ENCODE measurements around the gene SH3TC1.

Gene SH3TC1

GRCh38 chr4:8268901-8269534 is 69.9 kb downstream of the SH3TC1 start:
- no peak for DNase-seq (ENCODE audit: low read depth)
- TF ChIP-seq CTCF (IDR thresholded peaks at IDR 0.05; ENCODE audit: insufficient read depth, low read depth, low read length, missing control alignments) = no peak
- H3K4me3 ChIP-seq (ENCODE audit: low read length) = no peak overlapping the region

GRCh38 chr4:8269535-8270417 is 70.7 kb downstream of the SH3TC1 start, which contains the start of gene HTRA3:
TSS of gene HTRA3 (plus strand) at chr4:8269754. CDS start at chr4:8269969, 215 bp downstream.
- no peak within 1 kb of the TSS for H3K4me3 ChIP-seq (ENCODE audit: low read length)
- no peak for TF ChIP-seq CTCF (IDR thresholded peaks at IDR 0.05; ENCODE audit: insufficient read depth, low read depth, low read length, missing control alignments)
- peak; percentile 6 for DNase-seq (ENCODE audit: low read depth)

GRCh38 chr4:8270418-8270771 is 71.3 kb downstream of the SH3TC1 start:
- TF ChIP-seq CTCF (IDR thresholded peaks at IDR 0.05; ENCODE audit: insufficient read depth, low read depth, low read length, missing control alignments) = no peak
- DNase-seq (ENCODE audit: low read depth) = no peak
- H3K4me3 ChIP-seq (ENCODE audit: low read length) = no peak overlapping the region

DNA sequence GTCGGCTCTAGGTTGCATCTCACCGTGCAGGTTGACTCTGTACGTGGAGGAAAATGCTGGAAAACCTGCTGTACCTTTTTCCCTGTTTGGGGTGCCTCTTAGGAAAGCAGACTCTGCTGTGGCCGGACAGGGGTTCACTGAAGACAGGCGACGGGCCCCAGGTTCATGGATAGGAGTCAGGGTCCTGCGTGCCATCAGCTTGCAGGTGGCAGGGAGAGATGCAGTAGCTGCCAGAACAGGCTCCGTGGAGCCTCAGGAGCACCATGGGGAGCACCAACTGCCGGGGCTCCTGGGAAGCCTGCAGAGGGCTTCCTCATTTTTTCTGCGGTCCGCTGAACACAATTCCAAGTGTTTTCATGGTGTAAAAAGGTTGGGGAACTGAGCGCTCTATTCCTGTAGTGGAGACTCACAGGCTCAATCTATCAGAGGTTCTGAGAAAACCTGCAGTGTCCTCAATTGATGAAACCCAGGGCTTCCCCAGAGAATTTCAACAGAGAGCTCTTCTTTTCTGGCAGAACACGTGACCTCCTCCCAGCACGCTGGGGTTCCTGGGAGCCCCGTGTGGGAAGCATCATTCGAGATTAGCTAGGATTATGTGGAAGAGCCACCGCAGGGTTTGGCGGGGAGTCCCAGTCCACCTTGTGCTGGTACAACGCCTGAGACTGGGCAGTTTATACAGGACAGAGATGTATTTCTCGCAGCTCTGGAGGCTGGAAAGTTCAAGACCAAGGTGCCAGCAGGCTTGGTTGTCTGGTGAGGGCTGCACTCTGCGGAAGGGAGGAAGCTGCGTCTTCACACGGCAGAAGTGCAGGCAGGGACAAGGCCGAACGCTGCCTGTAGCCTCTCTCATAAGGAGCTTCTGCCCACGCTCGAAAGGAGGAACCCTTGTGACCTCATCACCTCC is 72.1 kb downstream of the SH3TC1 start:
- no peak overlapping the region for H3K4me3 ChIP-seq (ENCODE audit: low read length)
- TF ChIP-seq CTCF (IDR thresholded peaks at IDR 0.05; ENCODE audit: insufficient read depth, low read depth, low read length, missing control alignments) = no peak
- DNase-seq (ENCODE audit: low read depth) = no peak

GRCh38 chr4:8271821-8272220 is 72.7 kb downstream of the SH3TC1 start:
- no peak for TF ChIP-seq CTCF (IDR thresholded peaks at IDR 0.05; ENCODE audit: insufficient read depth, low read depth, low read length, missing control alignments)
- H3K4me3 ChIP-seq (ENCODE audit: low read length) = no peak overlapping the region
- no peak for DNase-seq (ENCODE audit: low read depth)

- no peak overlapping the region for H3K4me3 ChIP-seq (ENCODE audit: low read length)
- TF ChIP-seq CTCF (IDR thresholded peaks at IDR 0.05; ENCODE audit: insufficient read depth, low read depth, low read length, missing control alignments) = no peak
- DNase-seq (ENCODE audit: low read depth) = no peak
These were observed 73.7 kb downstream of the SH3TC1 start for GRCh38 chr4:8272472-8273428.

Data from epithelial cell of esophagus (primary cell).